HepG2 (cell line): Measurements from ENCODE around the gene FHL3. TPM values are rescaled to one million over a fixed set of nuclear protein-coding genes. Genes with fewer than 3 reads are reported as not detected.

Experiments
- ATF7 ChIP-seq, 2 experiments: fragments of 450-650 bp in 1 of 2; sonication (generic) in 1 of 2; formaldehyde crosslinking in 1 of 2; IDR thresholded peaks; 2 replicates each; pipeline versions ENCODE4 v1.4.0 to v1.6.1; 2016 to 2020; ENCODE audit warnings: antibody characterized with exemption in 1 of 2, mild to moderate bottlenecking in 1 of 2, missing genetic modification reagents in 1 of 2
- RERE ChIP-seq: IDR thresholded peaks from 2 replicates; pipeline ENCODE4 v1.6.1; 2016; ENCODE audit warnings: low read depth, missing genetic modification reagents, missing compliant biosample characterization
- ZBTB10 ChIP-seq: sonication (generic); formaldehyde crosslinking; IDR thresholded peaks from 2 replicates; pipeline ENCODE4 v1.4.0; 2020; ENCODE audit warnings: missing genetic modification reagents, borderline replicate concordance
- polyA plus RNA-seq, 8 experiments: library from polyadenylated mRNA; depleted of rRNA in 3 of 8; stranded (reverse) in 7 of 8; unstranded in 1 of 8; fragments of >200 nt; fragmentation: Illumina TruSeq in 4 of 8; extraction: Trizol in 4 of 8; gene quantifications; 2 replicates each; pipeline versions ENCODE4 v1.2.1 to v1.2.3, GENCODE V29; 2011 to 2016; ENCODE audit warnings: low read depth in 4 of 8, missing spikeins in 1 of 8, mixed read lengths in 1 of 8; ENCODE audit not compliant: insufficient read depth in 1 of 8
- total RNA-seq, 5 experiments: library from RNA; depleted of rRNA; stranded (reverse); fragments of >200 nt; fragmentation: Illumina TruSeq; extraction: Trizol; gene quantifications; 2 replicates each; pipeline ENCODE4 v1.2.3, GENCODE V29; 2016; ENCODE audit warnings: low read depth in 1 of 5

Gene FHL3
- total and polyA plus RNA-seq, 2 of the 13 experiments (the other 11 are each of a cell fraction or from before 2014, with no cell fraction given) = 2.8 to 6.6 TPM

GRCh38 chr1:38030596-38031512 is 25.5 kb upstream of the FHL3 start (continued):
- TF ChIP-seq RERE (no peak), ATF7 (IDR thresholded peaks at IDR 0.05) (no peak), ATF7 (CRISPR knock-in tag; IDR thresholded peaks at IDR 0.05) (no peak), ZBTB10 (CRISPR knock-in tag) (no peak)
